Kidney (tissue), 14 donors: Measurements from ENCODE around the gene COA5. TPM values are rescaled to one million over a fixed set of nuclear protein-coding genes. Genes with fewer than 3 reads are reported as not detected.

ENCODE experiments used
- DNase-seq, 5 donors: peaks; one replicate each; pipeline ENCODE4 v3.0.0-alpha.2; 2013 to 2020
- FAIRE-seq: peaks from 2 replicates; lab custom pipeline; 2012; peaks lifted over from hg19 to GRCh38; lab: Jason Lieb, UNC
- H3K27ac ChIP-seq, 2 donors: one replicate each; pipeline ENCODE4 v1.7.0; 2013; ENCODE audit warnings: low read depth in 2 of 2, low read length in 2 of 2, inconsistent platforms in 1 of 2
- H3K27me3 ChIP-seq: one replicate; pipeline ENCODE4 v1.7.1; 2013; ENCODE audit warnings: low read length, inconsistent platforms; ENCODE audit not compliant: control insufficient read depth, insufficient read depth
- H3K36me3 ChIP-seq, 3 donors: one replicate each; pipeline versions ENCODE4 v1.7.0 to v1.7.1; 2013; ENCODE audit warnings: low read length in 3 of 3, control low read depth in 1 of 3, inconsistent platforms in 1 of 3; ENCODE audit not compliant: insufficient read depth in 3 of 3, control insufficient read depth in 2 of 3
- H3K4me1 ChIP-seq, 3 donors: one replicate each; pipeline versions ENCODE4 v1.7.0 to v1.7.1; 2013; ENCODE audit warnings: low read length in 3 of 3, inconsistent platforms in 1 of 3, low read depth in 1 of 3; ENCODE audit not compliant: control insufficient read depth in 2 of 3, insufficient read depth in 2 of 3
- H3K4me3 ChIP-seq, 3 donors: one replicate each; pipeline versions ENCODE4 v1.7.0 to v1.8.1; 2013; ENCODE audit warnings: low read length in 3 of 3, control low read depth in 1 of 3, inconsistent platforms in 1 of 3
- H3K9ac ChIP-seq, 3 donors: one replicate each; pipeline versions ENCODE4 v1.7.0 to v1.7.1; 2013; ENCODE audit warnings: low read length in 3 of 3, control low read depth in 1 of 3, inconsistent platforms in 1 of 3
- H3K9me3 ChIP-seq, 3 donors: one replicate each; pipeline versions ENCODE4 v1.7.0 to v1.7.1; 2013; ENCODE audit warnings: low read length in 3 of 3, control low read depth in 1 of 3, inconsistent platforms in 1 of 3; ENCODE audit not compliant: control insufficient read depth in 2 of 3, insufficient read depth in 1 of 3
- CTCF ChIP-seq: IDR thresholded peaks from 3 replicates; pipeline ENCODE4 v1.5.1; 2012; ENCODE audit warnings: mild to moderate bottlenecking, moderate library complexity, borderline replicate concordance; ENCODE audit not compliant: insufficient read depth; ENCODE audit errors: extremely low read depth
- intact Hi-C: fragments of 100-400 bp; cut with DNase I; formaldehyde crosslinking; loops from one replicate; pipeline ENCODE4 v1.11.1; 2022
- polyA plus RNA-seq: library from polyadenylated mRNA; stranded (reverse); fragments of 350-450 nt; fragmentation: Illumina TruSeq; extraction: RNeasy Lipid Tissue Mini Kit (QIAGEN cat#74804); gene quantifications from one replicate; pipeline ENCODE4 v1.2.3, GENCODE V29; 2014; ENCODE audit warnings: low read depth, low replicate concordance; ENCODE audit not compliant: insufficient read depth
- total RNA-seq: library from RNA; stranded (reverse); fragmentation: NEBNext Ultra II Directional; extraction: Animal tissue kit (Norgen Biotek cat#: 25700); gene quantifications from one replicate; pipeline ENCODE4 v1.2.1, GENCODE V29; 2021
- donor health status: control.
- donor health status: control.
- donor health status: control.
- donor health status: control.
- donor health status: control.
- donor health status: DM: yes; HTN: yes; CAD: no.
- donor health status: Normal renal cell carcinoma (clear cell type).

Gene COA5
- total and polyA plus RNA-seq, 2 donors from 2014 or later: 38.0 to 85.8 TPM

- no peaks in the 10 kb centered on the region for H3K9me3 ChIP-seq
These were observed 35.3 kb upstream of the COA5 start for GRCh38 chr2:98643496-98644100.

GRCh38 chr2:98637401-98638147, 29.3 kb upstream of the COA5 start:
- Histone ChIP-seq H3K9me3 (no peaks in the 10 kb centered on the region), H3K4me1 (no peaks in the 10 kb centered on the region), H3K27ac (no peak overlapping the region), H3K36me3 (peaks cover 0 to 18% (median 6%) of the 10 kb centered on the region in 3 donors), H3K9ac (no peak overlapping the region), H3K27me3 (no peaks in the 10 kb centered on the region), H3K4me3 (no peak overlapping the region)
- no peak for DNase-seq
- intact Hi-C loops: no loop called here
- no peak for TF ChIP-seq CTCF
- FAIRE-seq: no peak

More at GRCh38 chr2:98643496-98644100, 35.3 kb upstream of the COA5 start:
- H3K36me3 ChIP-seq: peaks cover 0 to 6% (median 0%) of the 10 kb centered on the region in 3 donors
- no peak overlapping the region for H3K27ac ChIP-seq
- FAIRE-seq: no peak
- no peak for TF ChIP-seq CTCF
- no peak for DNase-seq
- H3K4me1 ChIP-seq: no peaks in the 10 kb centered on the region
- no peak overlapping the region for H3K9ac ChIP-seq
- H3K27me3 ChIP-seq: no peaks in the 10 kb centered on the region
- H3K4me3 ChIP-seq: no peak overlapping the region
- intact Hi-C loops: no loop called here

GRCh38 chr2:98634406-98635092, 26.2 kb upstream of the COA5 start:
- TF ChIP-seq CTCF: no peak
- H3K9ac ChIP-seq: no peak overlapping the region
- intact Hi-C loops: no loop called here
- H3K4me1 ChIP-seq: no peaks in the 10 kb centered on the region
- no peaks in the 10 kb centered on the region for H3K27me3 ChIP-seq
- H3K36me3 ChIP-seq: peaks cover 0 to 15% (median 6%) of the 10 kb centered on the region in 3 donors
- H3K9me3 ChIP-seq: no peaks in the 10 kb centered on the region
- FAIRE-seq: no peak
- no peak overlapping the region for H3K27ac ChIP-seq
- no peak overlapping the region for H3K4me3 ChIP-seq
- DNase-seq: peak in 1 of 5 donors; percentile 15
